Keratinocyte (primary cell): Measurements from ENCODE around the gene TTN. TPM values are rescaled to one million over a fixed set of nuclear protein-coding genes. Genes with fewer than 3 reads are reported as not detected.

Experiments used
- DNase-seq: peaks from one replicate; pipeline ENCODE4 v3.0.0-alpha.2; 2011; ENCODE audit warnings: low read depth, missing footprints, low spot score
- FAIRE-seq: peaks from 2 replicates; lab custom pipeline; 2011; peaks lifted over from hg19 to GRCh38; lab: Jason Lieb, UNC
- H2AFZ ChIP-seq: 2 replicates; pipeline ENCODE4 v1.6.0; 2012; ENCODE audit warnings: low read length, control low read depth, inconsistent platforms; ENCODE audit not compliant: control insufficient read depth
- H3K27ac ChIP-seq: 2 replicates; pipeline ENCODE4 v1.5.1; 2011; ENCODE audit warnings: low read length; ENCODE audit not compliant: control insufficient read depth, insufficient read depth
- H3K27me3 ChIP-seq: 3 replicates; pipeline ENCODE4 v1.6.0; 2011; ENCODE audit warnings: low read length; ENCODE audit not compliant: control insufficient read depth, insufficient read depth; ENCODE audit errors: extremely low read depth
- H3K36me3 ChIP-seq, 2 experiments: 2 replicates in 1 of 2; 3 replicates in 1 of 2; pipeline ENCODE4 v1.5.1; 2011; ENCODE audit warnings: low read length in 2 of 2, mild to moderate bottlenecking in 1 of 2; ENCODE audit not compliant: control insufficient read depth in 2 of 2, insufficient read depth in 2 of 2; ENCODE audit errors: extremely low read depth in 1 of 2
- H3K4me1 ChIP-seq: 3 replicates; pipeline ENCODE4 v1.5.1; 2011; ENCODE audit warnings: low read length; ENCODE audit not compliant: control insufficient read depth, insufficient read depth; ENCODE audit errors: extremely low read depth
- H3K4me2 ChIP-seq: 3 replicates; pipeline ENCODE4 v1.6.0; 2011; ENCODE audit warnings: low read depth, low read length; ENCODE audit not compliant: control insufficient read depth, insufficient read depth; ENCODE audit errors: extremely low read depth
- H3K4me3 ChIP-seq, 3 experiments: fragments of 200-600 bp in 1 of 3; sonication (generic) in 1 of 3; 2 replicates in 2 of 3; 3 replicates in 1 of 3; pipeline ENCODE4 v1.5.1; 2011 to 2016; ENCODE audit warnings: low read length in 3 of 3, mild to moderate bottlenecking in 3 of 3, control low read depth in 2 of 3, inconsistent platforms in 1 of 3, low read depth in 1 of 3, mixed read lengths in 1 of 3, mixed run types in 1 of 3, moderate library complexity in 1 of 3; ENCODE audit not compliant: control insufficient read depth in 2 of 3, insufficient read depth in 2 of 3; ENCODE audit errors: extremely low read depth in 1 of 3
- H3K79me2 ChIP-seq: 2 replicates; pipeline ENCODE4 v1.6.0; 2012; ENCODE audit warnings: low read length; ENCODE audit not compliant: control insufficient read depth, insufficient read depth
- H3K9ac ChIP-seq: 3 replicates; pipeline ENCODE4 v1.6.0; 2011; ENCODE audit warnings: low read length; ENCODE audit not compliant: control insufficient read depth, insufficient read depth; ENCODE audit errors: extremely low read depth
- H3K9me1 ChIP-seq: 3 replicates; pipeline ENCODE4 v1.6.0; 2011; ENCODE audit warnings: low read length; ENCODE audit not compliant: control insufficient read depth, insufficient read depth; ENCODE audit errors: extremely low read depth
- H3K9me3 ChIP-seq: 2 replicates; pipeline ENCODE4 v1.5.1; 2012; ENCODE audit warnings: low read depth, low read length; ENCODE audit not compliant: control insufficient read depth
- H4K20me1 ChIP-seq: 3 replicates; pipeline ENCODE4 v1.6.0; 2011; ENCODE audit warnings: low read length; ENCODE audit not compliant: control insufficient read depth, insufficient read depth; ENCODE audit errors: extremely low read depth
- EZH2 ChIP-seq: IDR thresholded peaks from one replicate; pipeline ENCODE4 v1.6.1; 2012; ENCODE audit warnings: inconsistent platforms, mild to moderate bottlenecking, low read length, moderate library complexity
- dilution Hi-C: fragments of 300-500 bp; cut with MboI; formaldehyde crosslinking; loops from one replicate; pipeline ENCODE4 v1.7.0; 2020; ENCODE audit warnings: low sequenced_read_pairs; ENCODE audit not compliant: extremely low pct_ligation_motif_present
- polyA plus RNA-seq, 5 experiments: library from polyadenylated mRNA; depleted of rRNA in 3 of 5; stranded (reverse) in 3 of 5; stranded (forward) in 1 of 5; unstranded in 1 of 5; fragments of >200 nt; gene quantifications; 1 replicate in 1 of 5; 2 replicates in 3 of 5; 3 replicates in 1 of 5; pipeline versions ENCODE4 v1.2.1 to v1.2.3, GENCODE V29; 2011 to 2012; ENCODE audit warnings: missing spikeins in 2 of 5, low read depth in 1 of 5, low replicate concordance in 1 of 5
- TF ChIP-seq, protein P1 (sequence below), 3 experiments: IDR thresholded peaks in 1 of 3; conservative IDR thresholded peaks in 1 of 3; optimal IDR thresholded peaks in 1 of 3; 2 replicates in 2 of 3; 3 replicates in 1 of 3; pipeline versions ENCODE3 to v1.5.1; 2011; ENCODE audit warnings: low read length in 3 of 3, mild to moderate bottlenecking in 3 of 3, moderate library complexity in 2 of 3, control low read depth in 1 of 3, inconsistent platforms in 1 of 3; ENCODE audit not compliant: insufficient read depth in 2 of 3; ENCODE audit errors: extremely low read depth in 1 of 3

The TTN gene
- polyA plus RNA-seq, 1 donor (not counting 4 experiments of a cell fraction or from before 2014, with no cell fraction given): 0.01 TPM

DNA sequence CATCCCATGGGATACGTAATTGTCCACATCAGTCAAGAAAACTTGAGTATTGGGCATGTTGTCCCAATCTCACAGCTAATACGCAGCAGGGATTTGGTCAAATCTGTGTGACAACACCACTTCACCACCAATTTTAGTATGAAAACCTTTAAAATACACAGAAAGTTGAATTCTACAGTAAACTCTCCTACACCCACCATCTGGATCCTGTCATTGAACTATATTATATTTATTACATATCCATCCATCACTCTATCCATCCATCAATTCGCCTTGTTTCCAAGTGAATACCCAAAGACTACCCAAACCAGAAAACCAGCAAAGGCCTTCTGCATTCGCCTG lies 328.0 kb downstream of the TTN start:
- peaks cover 27% of the 10 kb centered on the region for H3K4me1 ChIP-seq
- H3K27ac ChIP-seq: no peak overlapping the region
- DNase-seq (no peak), FAIRE-seq (no peak)
- peaks cover 30% of the 10 kb centered on the region for H3K79me2 ChIP-seq
- no peaks in the 10 kb centered on the region for H4K20me1 ChIP-seq
- H3K9me1 ChIP-seq: no peaks in the 10 kb centered on the region
- H3K27me3 ChIP-seq: no peaks in the 10 kb centered on the region
- no peaks in the 10 kb centered on the region for H3K9me3 ChIP-seq
- TF ChIP-seq, protein P1, sequence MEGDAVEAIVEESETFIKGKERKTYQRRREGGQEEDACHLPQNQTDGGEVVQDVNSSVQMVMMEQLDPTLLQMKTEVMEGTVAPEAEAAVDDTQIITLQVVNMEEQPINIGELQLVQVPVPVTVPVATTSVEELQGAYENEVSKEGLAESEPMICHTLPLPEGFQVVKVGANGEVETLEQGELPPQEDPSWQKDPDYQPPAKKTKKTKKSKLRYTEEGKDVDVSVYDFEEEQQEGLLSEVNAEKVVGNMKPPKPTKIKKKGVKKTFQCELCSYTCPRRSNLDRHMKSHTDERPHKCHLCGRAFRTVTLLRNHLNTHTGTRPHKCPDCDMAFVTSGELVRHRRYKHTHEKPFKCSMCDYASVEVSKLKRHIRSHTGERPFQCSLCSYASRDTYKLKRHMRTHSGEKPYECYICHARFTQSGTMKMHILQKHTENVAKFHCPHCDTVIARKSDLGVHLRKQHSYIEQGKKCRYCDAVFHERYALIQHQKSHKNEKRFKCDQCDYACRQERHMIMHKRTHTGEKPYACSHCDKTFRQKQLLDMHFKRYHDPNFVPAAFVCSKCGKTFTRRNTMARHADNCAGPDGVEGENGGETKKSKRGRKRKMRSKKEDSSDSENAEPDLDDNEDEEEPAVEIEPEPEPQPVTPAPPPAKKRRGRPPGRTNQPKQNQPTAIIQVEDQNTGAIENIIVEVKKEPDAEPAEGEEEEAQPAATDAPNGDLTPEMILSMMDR (optimal IDR thresholded peaks at IDR 0.05 in 1 of 3, IDR thresholded peaks at IDR 0.05 in 1 of 3, conservative IDR thresholded peaks at IDR 0.05 in 1 of 3; ENCODE audit: extremely low read depth in 1 of 3, insufficient read depth in 2 of 3, low read length in 3 of 3): no peak
- no peak for TF ChIP-seq EZH2
- peak overlapping the region; percentile 56 to 83 (median 74) for H3K4me3 ChIP-seq
- peak overlapping the region; percentile 81 for H3K4me2 ChIP-seq
- peak overlapping the region; percentile 93 for H2AFZ ChIP-seq
- dilution Hi-C loops: no loop called here
- H3K9ac ChIP-seq: peak overlapping the region; percentile 75
- no peaks in the 10 kb centered on the region for H3K36me3 ChIP-seq

DNA sequence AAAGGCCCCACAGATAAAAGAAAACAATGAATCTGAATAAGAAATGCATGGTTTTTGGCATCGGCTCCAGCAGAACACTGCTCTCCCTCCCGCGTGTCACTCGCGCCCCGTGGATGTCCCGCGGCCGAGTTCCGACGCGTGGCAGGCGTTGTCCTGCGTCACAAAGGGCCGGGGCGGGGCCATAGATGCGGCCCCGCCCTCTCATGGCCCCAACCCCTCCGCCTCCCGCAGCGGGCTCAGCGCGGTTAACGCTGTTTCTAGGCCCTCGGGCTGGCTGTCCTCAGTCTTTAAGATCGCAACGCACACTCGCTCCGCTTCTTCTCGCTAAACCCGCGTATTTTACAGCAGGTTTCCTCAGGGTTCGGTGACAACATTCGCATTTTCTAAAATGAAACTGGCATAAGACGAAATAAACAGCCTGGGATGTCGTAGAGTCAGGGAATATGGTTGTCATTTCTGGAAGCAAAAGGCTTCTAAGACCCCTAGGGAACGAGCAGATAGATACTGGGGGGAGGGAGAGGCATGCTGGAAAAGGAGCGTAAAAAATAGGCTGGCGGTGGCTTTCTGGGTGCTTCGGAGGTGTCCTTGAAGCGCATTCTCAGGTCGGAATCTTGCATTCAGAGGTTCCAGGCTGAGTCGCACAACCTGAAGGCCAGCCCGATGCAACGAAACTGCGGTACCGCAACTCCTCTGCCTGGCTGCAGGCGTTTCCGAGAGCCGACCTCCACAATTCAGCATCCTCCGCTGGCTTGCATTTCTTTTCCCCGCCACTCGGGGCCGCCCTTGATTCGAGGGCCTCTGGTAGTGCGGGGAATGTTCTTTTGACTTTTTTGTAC lies 328.6 kb downstream of the TTN start, which contains the start of gene FKBP7:
Gene FKBP7 (minus strand): TSS at position 162 of the 836 bp plus-strand sequence. CDS start 101 bp downstream, at position 61.
- peaks cover 29% of the 10 kb centered on the region for H3K4me1 ChIP-seq
- peak within 1 kb of the TSS; percentile 56 to 83 (median 74) for H3K4me3 ChIP-seq
- peak within 1 kb of the TSS; percentile 81 for H3K4me2 ChIP-seq
- peak within 1 kb of the TSS; percentile 77 for H3K27ac ChIP-seq
- no peaks in the 10 kb centered on the region for H3K27me3 ChIP-seq
- H3K9ac ChIP-seq: peak within 1 kb of the TSS; percentile 75
- H4K20me1 ChIP-seq: no peaks in the 10 kb centered on the region
- dilution Hi-C loops: no loop called here
- H3K9me3 ChIP-seq: no peaks in the 10 kb centered on the region
- no peaks in the 10 kb centered on the region for H3K9me1 ChIP-seq
- peaks cover 26% of the 10 kb centered on the region for H3K79me2 ChIP-seq
- TF ChIP-seq, protein P1 (optimal IDR thresholded peaks at IDR 0.05 in 1 of 3, IDR thresholded peaks at IDR 0.05 in 1 of 3, conservative IDR thresholded peaks at IDR 0.05 in 1 of 3; ENCODE audit: extremely low read depth in 1 of 3, insufficient read depth in 2 of 3, low read length in 3 of 3): peak; percentile 77 to 83 (median 82)
- TF ChIP-seq EZH2: no peak
- DNase-seq: peak; percentile 35
- no peak for FAIRE-seq
- peak within 1 kb of the TSS; percentile 93 for H2AFZ ChIP-seq
- no peaks in the 10 kb centered on the region for H3K36me3 ChIP-seq
